ENCODE data around the gene SLC30A1.

Gene SLC30A1

GRCh38 chr1:211586538-211586937 lies 7.6 kb upstream of the SLC30A1 start:
- DNase-seq (ENCODE audit: low read depth, low spot score): no peak
- in situ Hi-C loops (cut with HindIII; ENCODE audit: low sequenced_read_pairs): no loop called here
- no peak for TF ChIP-seq CTCF (IDR thresholded peaks at IDR 0.05; ENCODE audit: low read depth, low read length)

GRCh38 chr1:211583011-211583992 lies 4.3 kb upstream of the SLC30A1 start:
- in situ Hi-C loops (cut with HindIII; ENCODE audit: low sequenced_read_pairs): no loop called here

More at GRCh38 chr1:211586538-211586937, 7.6 kb upstream of the SLC30A1 start:
- no peak overlapping the region for H3K4me3 ChIP-seq (ENCODE audit: low read depth, low read length)

GRCh38 chr1:211581526-211581925 lies 2.6 kb upstream of the SLC30A1 start:
- peak; percentile 29 for DNase-seq (ENCODE audit: low read depth, low spot score)
- no peak for TF ChIP-seq CTCF (IDR thresholded peaks at IDR 0.05; ENCODE audit: low read depth, low read length)
- H3K4me3 ChIP-seq (ENCODE audit: low read depth, low read length): no peak overlapping the region
- in situ Hi-C loops (cut with HindIII; ENCODE audit: low sequenced_read_pairs): no loop called here

More at GRCh38 chr1:211583011-211583992, 4.3 kb upstream of the SLC30A1 start:
- TF ChIP-seq CTCF (IDR thresholded peaks at IDR 0.05; ENCODE audit: low read depth, low read length): no peak
- H3K4me3 ChIP-seq (ENCODE audit: low read depth, low read length): no peak overlapping the region
- no peak for DNase-seq (ENCODE audit: low read depth, low spot score)

GRCh38 chr1:211580303-211580687 lies 1.3 kb upstream of the SLC30A1 start:
- DNase-seq (ENCODE audit: low read depth, low spot score): no peak
- H3K4me3 ChIP-seq (ENCODE audit: low read depth, low read length): no peak overlapping the region
- no peak for TF ChIP-seq CTCF (IDR thresholded peaks at IDR 0.05; ENCODE audit: low read depth, low read length)
- in situ Hi-C loops (cut with HindIII; ENCODE audit: low sequenced_read_pairs): no loop called here

GRCh38 chr1:211579440-211580302 lies 710 bp upstream of the SLC30A1 start:
- no peak for DNase-seq (ENCODE audit: low read depth, low spot score)
- in situ Hi-C loops (cut with HindIII; ENCODE audit: low sequenced_read_pairs): no loop called here
- no peak for TF ChIP-seq CTCF (IDR thresholded peaks at IDR 0.05; ENCODE audit: low read depth, low read length)
- H3K4me3 ChIP-seq (ENCODE audit: low read depth, low read length): peak overlapping the region; percentile 93

GRCh38 chr1:211577819-211578639 lies 932 bp downstream of the SLC30A1 start:
- in situ Hi-C loops (cut with HindIII; ENCODE audit: low sequenced_read_pairs): no loop called here
- peak; percentile 60 for DNase-seq (ENCODE audit: low read depth, low spot score)
- H3K4me3 ChIP-seq (ENCODE audit: low read depth, low read length): peak overlapping the region; percentile 93
- peak; percentile 71 for TF ChIP-seq CTCF (IDR thresholded peaks at IDR 0.05; ENCODE audit: low read depth, low read length)

All from astrocyte of the spinal cord (primary cell).